ENCODE data around the gene NACC2. TPM values are rescaled to one million over a fixed set of nuclear protein-coding genes. Genes with fewer than 3 reads are reported as not detected.

Gene NACC2
- total and polyA plus RNA-seq, 2 of the 8 experiments (the other 6 are each of a cell fraction or from before 2014, with no cell fraction given): 8.3 to 14.0 TPM

DNA sequence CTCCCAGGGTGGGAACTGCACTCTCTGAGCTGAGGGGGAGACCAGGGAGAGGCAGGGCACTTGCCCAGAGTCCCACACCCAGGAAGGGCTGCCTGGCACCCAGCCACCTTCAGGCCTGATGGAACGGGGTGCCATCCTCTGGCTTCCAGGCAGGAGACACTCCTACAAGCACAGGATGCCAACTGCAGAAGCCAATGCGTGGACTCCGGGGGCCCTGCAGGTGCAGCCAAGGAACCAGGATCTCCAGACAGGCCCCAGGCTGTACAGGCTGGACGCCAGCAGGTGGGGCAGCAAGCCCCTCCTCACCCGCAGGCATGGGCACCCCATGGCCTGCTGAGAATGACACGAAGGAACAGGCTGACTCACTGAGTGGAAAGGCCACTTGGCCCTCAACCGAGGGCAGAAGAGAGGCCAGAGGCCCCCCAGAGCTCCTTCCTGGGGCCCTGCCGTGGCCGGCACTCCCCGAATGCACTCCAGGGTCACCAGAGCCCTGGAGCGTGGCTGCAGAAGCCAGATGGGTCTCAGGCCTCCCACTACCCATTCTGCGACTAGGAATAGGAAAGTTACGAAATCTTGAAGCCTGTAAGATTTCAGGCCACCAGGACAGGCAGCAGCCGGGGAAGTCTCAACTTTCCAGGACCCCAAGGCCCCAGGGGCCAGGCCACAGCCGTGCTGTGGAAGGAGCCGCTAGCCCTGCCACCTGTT lies 15.7 kb downstream of the NACC2 start:
- ChIA-PET CTCF (ENCODE audit: partially characterized antibody) (interaction anchor here (0.6 to 1.6 kb wide), 10 partner anchors 8 to 180 kb away, joined by 3 to 4 read pairs (median 3); no protein-coding TSS in a partner anchor), POLR2A (ENCODE audit: partially characterized antibody) (interaction anchor here (1.3 kb wide), 1 partner anchor 15 kb away, joined by 4 read pairs; no protein-coding TSS in a partner anchor)

More for the DNA sequence above, 15.7 kb downstream of the NACC2 start:
- no peak overlapping the region for H2BK5ac ChIP-seq (ENCODE audit: low read depth, low read length)
- H3K4me3 ChIP-seq (ENCODE audit: extremely low read depth in 1 of 4, insufficient read depth in 2 of 4, low read depth in 3 of 4, low read length in 4 of 4): no peak overlapping the region
- H4K5ac ChIP-seq (ENCODE audit: insufficient read length, low read depth, low read length): no peak overlapping the region
- FAIRE-seq (no peak), DNase-seq (ENCODE audit: low read depth in 1 of 2, low spot score in 2 of 2) (no peak)
- peaks cover 0 to 5% (median 2%) of the 10 kb centered on the region in 4 experiments; a peak in 4 of 7 replicates for H3K4me1 ChIP-seq (replicated peaks in 1 of 4; ENCODE audit: control insufficient read depth in 3 of 4, insufficient read depth in 4 of 4, low read length in 3 of 4)
- H3K36me3 ChIP-seq (ENCODE audit: control insufficient read depth in 2 of 4, insufficient read depth in 4 of 4, low read length in 3 of 4): no peaks in the 10 kb centered on the region
- no peaks in the 10 kb centered on the region for H4K20me1 ChIP-seq (replicated peaks in 1 of 2; ENCODE audit: control insufficient read depth in 1 of 2, insufficient read depth in 2 of 2, low read length in 2 of 2)
- H3K27ac ChIP-seq (ENCODE audit: low read depth, low read length): no peak overlapping the region
- H3K9me3 ChIP-seq (ENCODE audit: insufficient read depth in 2 of 2, low read depth in 1 of 2, low read length in 1 of 2): no peaks in the 10 kb centered on the region
- no peaks in the 10 kb centered on the region; the same call in 1 of the 2 replicates for H3K79me1 ChIP-seq (ENCODE audit: low read depth, low read length)
- no peak overlapping the region for H4K8ac ChIP-seq (ENCODE audit: extremely low read depth, insufficient read depth, low read length)
- 87% methylated on average over 16 of the region's 16 CpGs; no CpG with 5 or more reads in 1 of the 2 experiments for WGBS, 2 experiments (ENCODE audit: extremely low coverage in 1 of 2, insufficient coverage in 1 of 2, insufficient read length in 1 of 2, insufficient replicate concordance in 2 of 2, low coverage in 1 of 2, low lambda C conversion rate in 2 of 2, missing lambda C conversion rate in 1 of 2)
- H3K23me2 ChIP-seq (ENCODE audit: low read depth, low read length): no peaks in the 10 kb centered on the region
- H2AFZ ChIP-seq (ENCODE audit: low read length): no peak overlapping the region
- 0 out of 2 replicates have a peak overlapping the region, but pooled peaks have one; percentile 27 for H2BK12ac ChIP-seq (ENCODE audit: low read depth, low read length)
- no peak overlapping the region for H2BK120ac ChIP-seq (replicated peaks; ENCODE audit: low read depth, low read length)
- no peak overlapping the region for H3K23ac ChIP-seq (ENCODE audit: insufficient read length)
- no peak overlapping the region for H3K56ac ChIP-seq (replicated peaks; ENCODE audit: insufficient read length, low read depth, low read length)
- H3K4ac ChIP-seq (replicated peaks; ENCODE audit: insufficient read length, low read depth, low read length): no peak overlapping the region
- no peak overlapping the region for H2AK5ac ChIP-seq (ENCODE audit: low read depth, low read length)
- no peak overlapping the region for H2BK20ac ChIP-seq (ENCODE audit: low read length)
- H3K79me2 ChIP-seq (ENCODE audit: control insufficient read depth in 1 of 2, insufficient read depth in 2 of 2, low read length in 2 of 2): no peaks in the 10 kb centered on the region; a peak in 1 of 4 replicates
- no peak overlapping the region for H4K91ac ChIP-seq (replicated peaks; ENCODE audit: insufficient read length, low read length)
- H3K14ac ChIP-seq (ENCODE audit: insufficient read length): no peak overlapping the region
- TF ChIP-seq CHD2 (IDR thresholded peaks at IDR 0.05; ENCODE audit: low read length): no peak
- peak in 1 of 3 experiments; percentile 21; a peak in 1 of 4 replicates for TF ChIP-seq CTCF (IDR thresholded peaks at IDR 0.05; ENCODE audit: control extremely low read depth in 1 of 3, insufficient read depth in 1 of 3, low read depth in 1 of 3, low read length in 3 of 3)
- no peak overlapping the region for H3K4me2 ChIP-seq (ENCODE audit: insufficient read depth in 1 of 2, low read depth in 2 of 2, low read length in 2 of 2)
- H3K27me3 ChIP-seq (replicated peaks in 1 of 4; ENCODE audit: control insufficient read depth in 3 of 4, extremely low read depth in 1 of 4, insufficient read depth in 3 of 4, low read length in 3 of 4): no peaks in the 10 kb centered on the region
- H3K9ac ChIP-seq (replicated peaks in 1 of 4; ENCODE audit: extremely low read depth in 1 of 4, low read depth in 3 of 4, low read length in 3 of 4): no peak overlapping the region
- no peak overlapping the region for H3K18ac ChIP-seq (ENCODE audit: extremely low read depth, low read length)
- H2BK15ac ChIP-seq (ENCODE audit: low read length): no peak overlapping the region
